H1 (cell line): Measurements from ENCODE around the gene KLRB1. TPM values are rescaled to one million over a fixed set of nuclear protein-coding genes. Genes with fewer than 3 reads are reported as not detected.

ENCODE experiments used
- CTCF ChIA-PET: fragments of 300-600 bp; sonication (Branson Sonifier 250); formaldehyde crosslinking; loops from one replicate; lab custom pipeline; 2021; ENCODE audit not compliant: partially characterized antibody; lab: Charles Lee
- POLR2A ChIA-PET: fragments of 300-600 bp; sonication (Branson Sonifier 250); formaldehyde crosslinking; loops from one replicate; lab custom pipeline; 2021; ENCODE audit warnings: inconsistent platforms; ENCODE audit not compliant: partially characterized antibody; lab: Charles Lee
- DNase-seq, 2 experiments: peaks; one replicate each; pipeline versions ENCODE4 v3.0.0 to v3.0.0-alpha.2; 2010 to 2022; ENCODE audit warnings: low spot score in 2 of 2, low read depth in 1 of 2, mixed read lengths in 1 of 2
- FAIRE-seq: peaks from 2 replicates; lab custom pipeline; 2011; peaks lifted over from hg19 to GRCh38; lab: Jason Lieb, UNC
- H2AFZ ChIP-seq: 2 replicates; pipeline ENCODE4 v1.8.1; 2012; ENCODE audit warnings: low read length, inconsistent platforms
- H2AK5ac ChIP-seq: 2 replicates; pipeline ENCODE4 v1.6.1; 2013; ENCODE audit warnings: low read depth, low read length
- H2BK120ac ChIP-seq: replicated peaks from 2 replicates; pipeline ENCODE3; 2013; ENCODE audit warnings: low read depth, low read length, inconsistent platforms
- H2BK12ac ChIP-seq: 2 replicates; pipeline ENCODE4 v1.6.1; 2013; ENCODE audit warnings: low read depth, low read length
- H2BK15ac ChIP-seq: 2 replicates; pipeline ENCODE4 v1.6.1; 2013; ENCODE audit warnings: low read length
- H2BK20ac ChIP-seq: 2 replicates; pipeline ENCODE4 v1.6.1; 2013; ENCODE audit warnings: low read length
- H2BK5ac ChIP-seq: 2 replicates; pipeline ENCODE4 v1.6.1; 2013; ENCODE audit warnings: low read depth, low read length
- H3K14ac ChIP-seq: 2 replicates; pipeline ENCODE4 v1.6.1; 2013; ENCODE audit warnings: inconsistent platforms; ENCODE audit not compliant: insufficient read length
- H3K18ac ChIP-seq: 2 replicates; pipeline ENCODE4 v1.6.1; 2013; ENCODE audit warnings: low read length; ENCODE audit errors: extremely low read depth
- H3K23ac ChIP-seq: 2 replicates; pipeline ENCODE4 v1.6.1; 2013; ENCODE audit warnings: inconsistent platforms; ENCODE audit not compliant: insufficient read length
- H3K23me2 ChIP-seq: 2 replicates; pipeline ENCODE4 v1.6.1; 2013; ENCODE audit warnings: low read depth, low read length
- H3K27ac ChIP-seq: 2 replicates; pipeline ENCODE4 v1.6.1; 2011; ENCODE audit warnings: low read depth, low read length, inconsistent platforms
- H3K27me3 ChIP-seq, 4 experiments: replicated peaks in 1 of 4; 1 replicate in 1 of 4; 2 replicates in 3 of 4; pipeline versions ENCODE4 v1.6.1 to v1.8.1; 2011 to 2013; ENCODE audit warnings: low read length in 3 of 4, mild to moderate bottlenecking in 3 of 4, inconsistent platforms in 2 of 4, mixed read lengths in 2 of 4, moderate library complexity in 1 of 4; ENCODE audit not compliant: control insufficient read depth in 3 of 4, insufficient read depth in 3 of 4; ENCODE audit errors: extremely low read depth in 1 of 4
- H3K36me3 ChIP-seq, 4 experiments: 2 replicates each; pipeline versions ENCODE4 v1.6.1 to v1.8.1; 2011 to 2013; ENCODE audit warnings: mild to moderate bottlenecking in 4 of 4, low read length in 3 of 4, moderate library complexity in 2 of 4, control low read depth in 1 of 4, inconsistent platforms in 1 of 4; ENCODE audit not compliant: insufficient read depth in 4 of 4, control insufficient read depth in 2 of 4
- H3K4ac ChIP-seq: replicated peaks from 2 replicates; pipeline ENCODE3; 2013; ENCODE audit warnings: low read length, low read depth, mixed read lengths, inconsistent platforms; ENCODE audit not compliant: insufficient read length
- H3K4me1 ChIP-seq, 4 experiments: replicated peaks in 1 of 4; 1 replicate in 1 of 4; 2 replicates in 3 of 4; pipeline versions ENCODE4 v1.6.1 to v1.8.1; 2011 to 2013; ENCODE audit warnings: low read length in 3 of 4, inconsistent platforms in 2 of 4, mixed read lengths in 1 of 4; ENCODE audit not compliant: insufficient read depth in 4 of 4, control insufficient read depth in 3 of 4
- H3K4me2 ChIP-seq, 2 experiments: 2 replicates each; pipeline versions ENCODE4 v1.6.1 to v1.8.1; 2011 to 2013; ENCODE audit warnings: low read depth in 2 of 2, low read length in 2 of 2, control low read depth in 1 of 2, inconsistent platforms in 1 of 2, mild to moderate bottlenecking in 1 of 2; ENCODE audit not compliant: insufficient read depth in 1 of 2
- H3K4me3 ChIP-seq, 4 experiments: fragments of 200-600, 300-600 bp in 1 of 4; sonication (generic), shearing (Covaris generic), sonication (Bioruptor Twin) in 1 of 4; 2 replicates each; pipeline versions ENCODE4 v1.5.1 to v1.8.1; 2011 to 2016; ENCODE audit warnings: low read length in 4 of 4, low read depth in 3 of 4, control low read depth in 2 of 4, inconsistent platforms in 2 of 4, mild to moderate bottlenecking in 2 of 4, mixed read lengths in 1 of 4, moderate library complexity in 1 of 4; ENCODE audit not compliant: insufficient read depth in 2 of 4; ENCODE audit errors: extremely low read depth in 1 of 4
- H3K56ac ChIP-seq: replicated peaks from 2 replicates; pipeline ENCODE3; 2013; ENCODE audit warnings: low read depth, mild to moderate bottlenecking, mixed read lengths, low read length, inconsistent platforms; ENCODE audit not compliant: insufficient read length
- H3K79me1 ChIP-seq: 2 replicates; pipeline ENCODE4 v1.6.1; 2013; ENCODE audit warnings: low read depth, low read length, control low read depth
- H3K79me2 ChIP-seq, 2 experiments: 2 replicates each; pipeline versions ENCODE4 v1.6.1 to v1.8.1; 2012 to 2013; ENCODE audit warnings: low read length in 2 of 2, mild to moderate bottlenecking in 2 of 2, inconsistent platforms in 1 of 2; ENCODE audit not compliant: insufficient read depth in 2 of 2, control insufficient read depth in 1 of 2
- H3K9ac ChIP-seq, 4 experiments: replicated peaks in 1 of 4; 1 replicate in 1 of 4; 2 replicates in 3 of 4; pipeline versions ENCODE4 v1.6.1 to v1.8.1; 2011 to 2013; ENCODE audit warnings: low read depth in 3 of 4, low read length in 3 of 4, control low read depth in 2 of 4, mild to moderate bottlenecking in 2 of 4, moderate library complexity in 2 of 4, inconsistent platforms in 1 of 4; ENCODE audit errors: extremely low read depth in 1 of 4
- H3K9me3 ChIP-seq, 2 experiments: 2 replicates each; pipeline versions ENCODE4 v1.6.1 to v1.8.1; 2012 to 2013; ENCODE audit warnings: mild to moderate bottlenecking in 2 of 2, moderate library complexity in 2 of 2, control low read depth in 1 of 2, inconsistent platforms in 1 of 2, low read depth in 1 of 2, low read length in 1 of 2, mixed read lengths in 1 of 2; ENCODE audit not compliant: insufficient read depth in 2 of 2
- H4K20me1 ChIP-seq, 2 experiments: replicated peaks in 1 of 2; 2 replicates each; pipeline versions ENCODE3 to v1.8.1; 2011 to 2013; ENCODE audit warnings: inconsistent platforms in 2 of 2, low read length in 2 of 2, mild to moderate bottlenecking in 1 of 2; ENCODE audit not compliant: insufficient read depth in 2 of 2, control insufficient read depth in 1 of 2
- H4K5ac ChIP-seq: 2 replicates; pipeline ENCODE4 v1.6.1; 2013; ENCODE audit warnings: low read length, low read depth, mixed read lengths, inconsistent platforms; ENCODE audit not compliant: insufficient read length
- H4K8ac ChIP-seq: 2 replicates; pipeline ENCODE4 v1.8.0; 2013; ENCODE audit warnings: mild to moderate bottlenecking, moderate library complexity, low read length, inconsistent platforms; ENCODE audit not compliant: insufficient read depth; ENCODE audit errors: extremely low read depth
- H4K91ac ChIP-seq: replicated peaks from 2 replicates; pipeline ENCODE3; 2013; ENCODE audit warnings: low read length, mixed read lengths, inconsistent platforms; ENCODE audit not compliant: insufficient read length
- BCL11A ChIP-seq, 2 experiments: IDR thresholded peaks; one replicate each; pipeline ENCODE4 v1.6.1; 2011; ENCODE audit warnings: low read depth in 2 of 2, low read length in 2 of 2, mild to moderate bottlenecking in 2 of 2
- BRCA1 ChIP-seq: IDR thresholded peaks from 2 replicates; pipeline ENCODE4 v1.6.1; 2012; ENCODE audit warnings: low read depth, low read length, improper control_type of control experiment
- E2F6 ChIP-seq: IDR thresholded peaks from 2 replicates; pipeline ENCODE4 v1.6.1; 2012; ENCODE audit warnings: inconsistent platforms
- FOSL1 ChIP-seq: IDR thresholded peaks from 2 replicates; pipeline ENCODE4 v1.6.1; 2011; ENCODE audit warnings: mild to moderate bottlenecking, low read depth, low read length, moderate library complexity; ENCODE audit not compliant: insufficient read depth
- HDAC6 ChIP-seq: IDR thresholded peaks from one replicate; pipeline ENCODE4 v1.7.1; 2012; ENCODE audit warnings: low read depth, mild to moderate bottlenecking, inconsistent platforms, low read length, moderate library complexity
- KDM1A ChIP-seq: fragments of 200-600, 300-600 bp; sonication (generic); IDR thresholded peaks from 2 replicates; pipeline ENCODE4 v1.7.1; 2016; ENCODE audit warnings: mild to moderate bottlenecking, low read length, borderline replicate concordance
- MAFK ChIP-seq: IDR thresholded peaks from 2 replicates; pipeline ENCODE4 v1.6.1; 2012; ENCODE audit warnings: low read depth, mild to moderate bottlenecking, improper control_type of control experiment, low read length
- NRF1 ChIP-seq: IDR thresholded peaks from 2 replicates; pipeline ENCODE4 v1.6.1; 2011; ENCODE audit warnings: mild to moderate bottlenecking, low read depth, low read length, improper control_type of control experiment
- RAD21 ChIP-seq, 2 experiments: IDR thresholded peaks in 1 of 2; conservative IDR thresholded peaks in 1 of 2; 2 replicates each; pipeline ENCODE4 v1.6.1; 2011; ENCODE audit warnings: low read depth in 2 of 2, low read length in 2 of 2, improper control_type of control experiment in 1 of 2, inconsistent platforms in 1 of 2, mild to moderate bottlenecking in 1 of 2, moderate library complexity in 1 of 2
- RXRA ChIP-seq: IDR thresholded peaks from 2 replicates; pipeline ENCODE4 v1.6.1; 2011; ENCODE audit warnings: low read depth, mild to moderate bottlenecking, low read length, moderate library complexity; ENCODE audit not compliant: insufficient read depth
- TAF7 ChIP-seq: optimal IDR thresholded peaks from 2 replicates; pipeline ENCODE3; 2011; ENCODE audit warnings: low read depth, mild to moderate bottlenecking, inconsistent platforms, low read length, moderate library complexity, borderline replicate concordance
- TEAD4 ChIP-seq: IDR thresholded peaks from 2 replicates; pipeline ENCODE4 v1.6.1; 2012; ENCODE audit warnings: low read depth, low read length, inconsistent platforms, mixed read lengths
- ZNF274 ChIP-seq: IDR thresholded peaks from 2 replicates; pipeline ENCODE4 v1.7.0; 2012; ENCODE audit warnings: low read length, borderline replicate concordance; ENCODE audit errors: extremely low read depth
- WGBS, 2 experiments: shearing (Covaris generic) in 1 of 2; methylation state at CpG; one replicate each; pipeline versions ENCODE4 v1.1.6 to v1.1.7; 2013 to 2015; ENCODE audit warnings: low lambda C conversion rate in 2 of 2, mixed read lengths in 2 of 2, inconsistent platforms in 1 of 2, low coverage in 1 of 2, missing lambda C conversion rate in 1 of 2; ENCODE audit not compliant: insufficient replicate concordance in 2 of 2, insufficient coverage in 1 of 2, insufficient read length in 1 of 2; ENCODE audit errors: extremely low coverage in 1 of 2, missing lambda C conversion rate in 1 of 2; 5-methylcytosine and 5-hydroxymethylcytosine counted together
- polyA plus RNA-seq, 7 experiments: library from polyadenylated mRNA; depleted of rRNA in 3 of 7; stranded (reverse) in 5 of 7; unstranded in 2 of 7; fragments of >200 nt in 5 of 7; fragments of 200-250 nt in 2 of 7; gene quantifications; 1 replicate in 5 of 7; 2 replicates in 1 of 7; 4 replicates in 1 of 7; pipeline versions ENCODE4 v1.2.1 to v1.2.3, GENCODE V29; 2011 to 2013; ENCODE audit warnings: missing spikeins in 2 of 7, mixed read lengths in 2 of 7
- total RNA-seq: library from RNA; stranded (reverse); fragmentation: NEBNext Ultra II Directional; extraction: Animal tissue kit (Norgen Biotek cat#: 25700); gene quantifications from 2 replicates; pipeline ENCODE4 v1.2.1, GENCODE V29; 2021

Gene KLRB1
- total and polyA plus RNA-seq, 2 of the 8 experiments (the other 6 are each of a cell fraction or from before 2014, with no cell fraction given): not detected

GRCh38 chr12:9625019-9625418 lies 17.3 kb upstream of the KLRB1 start:
- Histone ChIP-seq H2BK12ac (no peak overlapping the region), H3K4me3 (no peak overlapping the region), H3K9ac (no peak overlapping the region), H3K14ac (no peak overlapping the region), H2BK5ac (no peak overlapping the region), H3K36me3 (no peaks in the 10 kb centered on the region), H3K23ac (no peak overlapping the region), H4K91ac (no peak overlapping the region), H4K8ac (no peak overlapping the region), H3K18ac (no peak overlapping the region), H4K20me1 (no peaks in the 10 kb centered on the region), H3K27ac (no peak overlapping the region; the same call in 1 of the 2 replicates), H2BK20ac (no peak overlapping the region), H3K56ac (no peak overlapping the region), H3K4me2 (no peak overlapping the region), H3K27me3 (no peaks in the 10 kb centered on the region), H3K79me2 (no peaks in the 10 kb centered on the region), H2BK15ac (no peak overlapping the region), H3K4ac (no peak overlapping the region), H3K23me2 (no peaks in the 10 kb centered on the region), H3K79me1 (no peaks in the 10 kb centered on the region), H2BK120ac (no peak overlapping the region), H3K4me1 (no peaks in the 10 kb centered on the region), H4K5ac (no peak overlapping the region), H3K9me3 (no peaks in the 10 kb centered on the region), H2AK5ac (no peak overlapping the region), H2AFZ (no peak overlapping the region)
- FAIRE-seq (no peak), DNase-seq (no peak)
- CTCF ChIA-PET: interaction anchor here (1.2 to 3.0 kb wide), 3 partner anchors 10 to 118 kb away, joined by 3 to 13 read pairs (median 5); no protein-coding TSS in a partner anchor
- WGBS, 2 experiments: 91% methylated on average over 3 of the region's 3 CpGs; no CpG with 5 or more reads in 1 of the 2 experiments
- POLR2A ChIA-PET: no interaction called here
- no peak for TF ChIP-seq RXRA
- TF ChIP-seq TEAD4: no peak
- no peak for TF ChIP-seq HDAC6
- TF ChIP-seq FOSL1: no peak
- TF ChIP-seq BRCA1: no peak
- TF ChIP-seq E2F6: no peak
- TF ChIP-seq KDM1A: no peak
- no peak for TF ChIP-seq BCL11A (IDR thresholded peaks at IDR 0.05; ENCODE audit: low read depth in 2 of 2, low read length in 2 of 2)
- no peak for TF ChIP-seq RAD21 (IDR thresholded peaks at IDR 0.05 in 1 of 2, conservative IDR thresholded peaks at IDR 0.05 in 1 of 2; ENCODE audit: low read depth in 2 of 2, low read length in 2 of 2)
- TF ChIP-seq ZNF274: no peak
- TF ChIP-seq MAFK: no peak
- no peak for TF ChIP-seq TAF7
- TF ChIP-seq NRF1: no peak
